HFF-Myc (cell line): ENCODE results near the gene KDM5A.

Experiments
- DNase-seq: peaks from one replicate; pipeline ENCODE4 v3.0.0-alpha.2; 2011; ENCODE audit warnings: low read depth; ENCODE audit errors: extremely low read depth
- H3K4me3 ChIP-seq: replicated peaks from 2 replicates; pipeline ENCODE4 v1.5.1; 2011; ENCODE audit warnings: low read depth, mild to moderate bottlenecking, control low read depth, low read length
- CTCF ChIP-seq: IDR thresholded peaks from 2 replicates; pipeline ENCODE4 v1.5.1; 2012; ENCODE audit warnings: mild to moderate bottlenecking, low read depth, low read length, control low read depth; ENCODE audit errors: missing control alignments

Gene KDM5A

GRCh38 chr12:291153-291723, 97.9 kb downstream of the KDM5A start:
- no peak for TF ChIP-seq CTCF
- H3K4me3 ChIP-seq: no peak overlapping the region
- no peak for DNase-seq

- H3K4me3 ChIP-seq: no peak overlapping the region
- TF ChIP-seq CTCF: no peak
- no peak for DNase-seq
These were observed 100.4 kb downstream of the KDM5A start for GRCh38 chr12:288687-289086.

GRCh38 chr12:286531-287300, 102.4 kb downstream of the KDM5A start:
- DNase-seq: no peak
- no peak for TF ChIP-seq CTCF
- no peak overlapping the region for H3K4me3 ChIP-seq

GRCh38 chr12:278046-278445, 111.1 kb downstream of the KDM5A start:
- TF ChIP-seq CTCF: no peak
- H3K4me3 ChIP-seq: no peak overlapping the region
- no peak for DNase-seq

- no peak for DNase-seq
- no peak overlapping the region for H3K4me3 ChIP-seq
- no peak for TF ChIP-seq CTCF
These were observed 113.3 kb downstream of the KDM5A start for GRCh38 chr12:275812-276211.

- DNase-seq: no peak
- TF ChIP-seq CTCF: no peak
- H3K4me3 ChIP-seq: no peak overlapping the region
These were observed 115.7 kb downstream of the KDM5A start for GRCh38 chr12:273382-273781.
